DND-41 (cell line): ENCODE results near the gene PRTN3.
"Not testable (repeated sequence)": the region's sequence is repeated elsewhere in the genome, so short reads cannot be mapped to it uniquely, and the experiment has no call there.

Source experiments
- ATAC-seq: fragments of 200-7000 bp; cut with Tn5 transposase; 3 replicates; pipeline ENCODE4 v1.9.1; 2021; ENCODE audit warnings: low read depth; ENCODE audit not compliant: insufficient read depth
- DNase-seq: peaks from one replicate; pipeline ENCODE4 v3.0.0-alpha.2; 2020
- H2AFZ ChIP-seq: 2 replicates; pipeline ENCODE4 v1.6.0; 2012; ENCODE audit warnings: low read depth, low read length
- H3K27ac ChIP-seq: 2 replicates; pipeline ENCODE4 v1.5.1; 2012; ENCODE audit warnings: low read length, inconsistent platforms
- H3K27me3 ChIP-seq: fragments of 200-600 bp; sonication (generic); 2 replicates; pipeline ENCODE4 v1.6.0; 2012; ENCODE audit warnings: low read length, mild to moderate bottlenecking, inconsistent platforms; ENCODE audit not compliant: insufficient read depth, poor library complexity
- H3K36me3 ChIP-seq: 2 replicates; pipeline ENCODE4 v1.5.1; 2012; ENCODE audit warnings: low read length, inconsistent platforms; ENCODE audit not compliant: insufficient read depth
- H3K4me1 ChIP-seq: 2 replicates; pipeline ENCODE4 v1.5.1; 2012; ENCODE audit warnings: mild to moderate bottlenecking, low read length; ENCODE audit not compliant: insufficient read depth
- H3K4me2 ChIP-seq: 2 replicates; pipeline ENCODE4 v1.6.0; 2012; ENCODE audit warnings: mild to moderate bottlenecking, moderate library complexity, low read length, inconsistent platforms; ENCODE audit not compliant: insufficient read depth
- H3K4me3 ChIP-seq, 2 experiments: fragments of 200-600 bp in 1 of 2; shearing (Covaris generic) in 1 of 2; 2 replicates each; pipeline ENCODE4 v1.5.1; 2012 to 2016; ENCODE audit warnings: inconsistent platforms in 2 of 2, low read length in 2 of 2, mild to moderate bottlenecking in 2 of 2, low read depth in 1 of 2, moderate library complexity in 1 of 2
- H3K79me2 ChIP-seq: 2 replicates; pipeline ENCODE4 v1.6.0; 2012; ENCODE audit warnings: low read length, inconsistent platforms; ENCODE audit not compliant: insufficient read depth
- H3K9ac ChIP-seq: 2 replicates; pipeline ENCODE4 v1.6.0; 2012; ENCODE audit warnings: low read depth, mild to moderate bottlenecking, inconsistent platforms, low read length, moderate library complexity
- H3K9me3 ChIP-seq: 2 replicates; pipeline ENCODE4 v1.5.1; 2012; ENCODE audit warnings: low read length, moderate library complexity, mild to moderate bottlenecking, inconsistent platforms; ENCODE audit not compliant: insufficient read depth, severe bottlenecking
- H4K20me1 ChIP-seq: 2 replicates; pipeline ENCODE4 v1.6.0; 2012; ENCODE audit warnings: low read length; ENCODE audit not compliant: insufficient read depth
- EZH2 ChIP-seq: IDR thresholded peaks from 3 replicates; pipeline ENCODE4 v1.6.1; 2012; ENCODE audit warnings: borderline replicate concordance, low read depth, mild to moderate bottlenecking, moderate library complexity, low read length, inconsistent platforms; ENCODE audit not compliant: severe bottlenecking
- TF ChIP-seq, protein P1 (sequence below): IDR thresholded peaks from 2 replicates; pipeline ENCODE4 v1.5.1; 2012; ENCODE audit warnings: borderline replicate concordance, low read length, moderate library complexity, mild to moderate bottlenecking; ENCODE audit not compliant: poor library complexity, severe bottlenecking; ENCODE audit errors: extremely low read depth

PRTN3 gene

DNA sequence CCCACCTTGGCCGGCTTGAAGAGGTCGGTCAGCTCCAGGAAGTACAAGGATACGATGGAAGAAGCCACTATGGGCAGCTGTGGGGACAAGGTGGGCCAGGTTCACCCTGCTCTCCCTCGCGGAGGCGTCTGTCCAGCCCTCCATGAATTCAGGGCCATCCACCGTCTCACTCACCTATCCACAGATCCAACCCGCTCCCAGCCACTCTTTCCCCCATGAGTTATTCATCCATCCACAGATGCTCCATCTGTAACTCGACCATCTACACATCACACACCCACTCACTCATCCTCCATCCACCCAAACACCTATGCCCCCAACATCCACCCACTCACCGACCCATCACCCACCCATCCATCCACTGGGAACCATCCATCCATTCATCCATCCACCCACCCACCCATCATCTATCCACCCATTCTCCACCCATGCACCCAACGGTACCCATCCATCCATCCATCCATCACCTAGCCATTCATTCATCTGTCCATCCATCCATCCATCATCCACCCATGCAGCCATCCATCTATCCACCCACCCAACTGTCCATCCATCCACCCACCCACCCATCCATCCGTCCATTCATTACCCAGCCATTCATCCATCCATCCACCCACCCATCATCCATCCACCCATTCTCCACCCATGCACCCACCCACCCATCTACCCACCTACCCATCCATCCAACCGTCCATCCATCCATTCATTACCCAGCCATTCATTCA is 24.9 kb upstream of the PRTN3 start:
- Histone ChIP-seq H3K36me3 (peaks cover 26% of the 10 kb centered on the region), H4K20me1 (peaks cover 28% of the 10 kb centered on the region), H3K27ac (no peak overlapping the region), H3K79me2 (no peaks in the 10 kb centered on the region), H3K4me2 (no peak overlapping the region), H3K4me1 (no peaks in the 10 kb centered on the region), H3K27me3 (no peaks in the 10 kb centered on the region), H3K4me3 (no peak overlapping the region), H3K9me3 (no peaks in the 10 kb centered on the region), H2AFZ (no peak overlapping the region), H3K9ac (no peak overlapping the region)
- DNase-seq (no peak), ATAC-seq (no peak)
- TF ChIP-seq, protein P1, sequence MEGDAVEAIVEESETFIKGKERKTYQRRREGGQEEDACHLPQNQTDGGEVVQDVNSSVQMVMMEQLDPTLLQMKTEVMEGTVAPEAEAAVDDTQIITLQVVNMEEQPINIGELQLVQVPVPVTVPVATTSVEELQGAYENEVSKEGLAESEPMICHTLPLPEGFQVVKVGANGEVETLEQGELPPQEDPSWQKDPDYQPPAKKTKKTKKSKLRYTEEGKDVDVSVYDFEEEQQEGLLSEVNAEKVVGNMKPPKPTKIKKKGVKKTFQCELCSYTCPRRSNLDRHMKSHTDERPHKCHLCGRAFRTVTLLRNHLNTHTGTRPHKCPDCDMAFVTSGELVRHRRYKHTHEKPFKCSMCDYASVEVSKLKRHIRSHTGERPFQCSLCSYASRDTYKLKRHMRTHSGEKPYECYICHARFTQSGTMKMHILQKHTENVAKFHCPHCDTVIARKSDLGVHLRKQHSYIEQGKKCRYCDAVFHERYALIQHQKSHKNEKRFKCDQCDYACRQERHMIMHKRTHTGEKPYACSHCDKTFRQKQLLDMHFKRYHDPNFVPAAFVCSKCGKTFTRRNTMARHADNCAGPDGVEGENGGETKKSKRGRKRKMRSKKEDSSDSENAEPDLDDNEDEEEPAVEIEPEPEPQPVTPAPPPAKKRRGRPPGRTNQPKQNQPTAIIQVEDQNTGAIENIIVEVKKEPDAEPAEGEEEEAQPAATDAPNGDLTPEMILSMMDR = no peak
- no peak for TF ChIP-seq EZH2

DNA sequence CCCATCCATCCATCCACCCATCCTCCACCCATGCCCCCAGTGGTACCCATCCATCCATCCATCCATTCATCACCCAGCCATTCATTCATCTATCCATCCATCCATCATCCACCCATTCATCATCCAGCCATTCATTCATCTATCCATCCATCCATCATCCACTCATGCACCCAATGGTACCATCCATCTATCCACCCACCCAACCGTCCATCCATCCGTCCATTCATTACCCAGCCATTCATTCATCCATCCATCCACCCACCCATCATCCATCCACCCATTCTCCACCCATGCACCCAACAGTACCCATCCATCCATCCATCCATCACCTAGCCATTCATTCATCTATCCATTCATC is 24.3 kb upstream of the PRTN3 start:
- Histone ChIP-seq H2AFZ (no peak overlapping the region), H3K4me1 (no peaks in the 10 kb centered on the region), H3K27ac (no peak overlapping the region), H3K36me3 (peaks cover 21% of the 10 kb centered on the region), H3K9me3 (no peaks in the 10 kb centered on the region), H4K20me1 (peaks cover 24% of the 10 kb centered on the region), H3K27me3 (no peaks in the 10 kb centered on the region), H3K4me3 (no peak overlapping the region), H3K79me2 (no peaks in the 10 kb centered on the region), H3K4me2 (no peak overlapping the region), H3K9ac (no peak overlapping the region)
- no peak for DNase-seq
- TF ChIP-seq EZH2 = no peak
- TF ChIP-seq, protein P1 = no peak
- ATAC-seq = no peak

DNA sequence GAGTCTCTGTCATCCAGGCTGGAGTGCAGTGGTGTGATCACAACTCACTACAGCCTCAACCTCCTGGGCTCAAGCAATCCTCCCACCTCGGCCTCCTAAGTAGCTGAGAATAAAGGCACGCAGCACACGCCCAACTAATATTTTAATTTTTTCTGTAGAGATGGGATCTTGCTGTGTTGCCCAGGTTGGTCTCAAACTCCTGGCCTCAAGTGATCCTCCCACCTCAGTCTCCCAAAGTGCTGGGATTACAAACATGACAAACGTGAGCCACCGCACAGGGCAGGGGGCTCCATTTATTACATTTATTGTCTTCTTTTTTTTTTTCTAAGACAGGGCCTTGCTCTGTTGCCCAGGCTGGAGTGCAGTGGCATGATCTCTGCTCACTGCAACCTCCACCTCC is 20.6 kb upstream of the PRTN3 start:
- not testable (repeated sequence) for H3K27ac ChIP-seq, H3K9me3 ChIP-seq, H3K79me2 ChIP-seq, H3K4me3 ChIP-seq, DNase-seq, ATAC-seq, H3K4me2 ChIP-seq, H3K27me3 ChIP-seq, H3K9ac ChIP-seq, H3K4me1 ChIP-seq, H4K20me1 ChIP-seq, H2AFZ ChIP-seq, H3K36me3 ChIP-seq

DNA sequence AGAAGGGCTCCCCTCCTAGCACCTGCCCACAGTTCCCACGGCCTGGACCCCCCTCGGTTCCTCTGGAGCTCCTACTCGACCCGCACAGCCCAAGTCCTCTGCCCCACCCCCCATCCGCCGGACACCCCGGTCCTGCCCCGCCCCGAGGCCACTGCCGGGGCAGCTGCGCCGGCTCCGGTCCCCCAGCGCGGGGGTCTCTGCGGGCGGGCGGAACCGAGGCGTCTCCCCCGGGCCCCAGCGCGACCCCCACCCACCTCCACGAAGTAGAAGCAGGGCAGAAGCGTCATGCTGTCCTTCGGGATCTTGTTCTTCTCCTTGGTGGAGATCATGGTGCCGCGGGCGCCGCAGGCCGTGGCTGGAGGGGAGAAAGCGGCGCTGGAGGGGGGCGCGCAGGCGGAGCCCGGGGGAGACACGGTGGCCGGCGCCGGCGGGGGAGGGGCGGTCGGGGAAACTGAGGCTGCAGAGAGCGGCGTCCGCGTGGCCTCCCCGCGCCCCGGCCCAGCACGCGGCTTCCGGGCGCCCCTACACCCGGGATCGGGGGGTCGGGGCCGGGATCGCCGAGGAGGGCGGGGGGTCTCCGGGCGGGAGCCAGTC is 19.5 kb upstream of the PRTN3 start:
- Histone ChIP-seq H3K36me3 (no peaks in the 10 kb centered on the region), H3K27me3 (no peaks in the 10 kb centered on the region), H3K4me2 (no peak overlapping the region), H3K79me2 (no peaks in the 10 kb centered on the region), H3K4me3 (no peak overlapping the region), H3K4me1 (no peaks in the 10 kb centered on the region), H4K20me1 (no peaks in the 10 kb centered on the region), H3K27ac (no peak overlapping the region), H3K9ac (no peak overlapping the region), H3K9me3 (no peaks in the 10 kb centered on the region), H2AFZ (no peak overlapping the region)
- TF ChIP-seq EZH2 = no peak
- TF ChIP-seq, protein P1 = no peak
- DNase-seq (no peak), ATAC-seq (no peak)
